Adrenal gland (tissue), 12 donors: ENCODE results near the gene ERC2. TPM values are rescaled to one million over a fixed set of nuclear protein-coding genes. Genes with fewer than 3 reads are reported as not detected.

Experiments used
- DNase-seq, 7 donors: peaks; one replicate each; pipeline ENCODE4 v3.0.0-alpha.2; 2019 to 2020
- H3K27ac ChIP-seq, 5 donors: fragments of 200-600 bp; sonication (generic) in 4 of 5; 1 replicate in 3 of 5; 2 replicates in 2 of 5; pipeline versions ENCODE4 v1.5.1 to v1.8.0; 2016 to 2020; ENCODE audit warnings: mild to moderate bottlenecking in 1 of 5
- H3K27me3 ChIP-seq: fragments of 200-600 bp; 2 replicates; pipeline ENCODE4 v1.8.0; 2021
- H3K36me3 ChIP-seq, 2 donors: fragments of 200-600 bp; replicated peaks in 1 of 2; 1 replicate in 1 of 2; 2 replicates in 1 of 2; pipeline versions ENCODE4 v1.5.1 to v1.8.0; 2018 to 2022
- H3K4me1 ChIP-seq, 2 donors: fragments of 200-600 bp; replicated peaks in 1 of 2; 1 replicate in 1 of 2; 2 replicates in 1 of 2; pipeline versions ENCODE4 v1.5.1 to v1.8.0; 2018 to 2021
- H3K4me3 ChIP-seq, 4 donors: fragments of 200-600 bp; sonication (generic) in 3 of 4; one replicate each; pipeline ENCODE4 v1.5.1; 2016 to 2018
- H3K9me3 ChIP-seq, 3 donors: fragments of 200-600 bp; sonication (generic) in 1 of 3; replicated peaks in 1 of 3; 1 replicate in 2 of 3; 2 replicates in 1 of 3; pipeline versions ENCODE4 v1.5.1 to v1.8.0; 2016 to 2021
- POLR2A ChIP-seq, 2 donors: fragments of 450-650 bp; IDR thresholded peaks; one replicate each; pipeline ENCODE4 v1.6.1; 2017; ENCODE audit warnings: antibody characterized with exemption in 2 of 2, mild to moderate bottlenecking in 2 of 2, moderate library complexity in 1 of 2
- WGBS, 4 donors: extraction: QIAGEN DNeasy Blood & Tissue Kit in 2 of 4; methylation state at CpG; one replicate each; pipeline versions ENCODE4 v1.1.5 to v1.1.7; 2013 to 2017; 5-methylcytosine and 5-hydroxymethylcytosine counted together
- intact Hi-C, 2 donors: fragments of 100-400 bp; cut with DNase I; formaldehyde crosslinking; loops; one replicate each; pipeline versions ENCODE4 v1.14.1 to v1.15.0; 2022 to 2023
- polyA plus RNA-seq, 3 donors: library from polyadenylated mRNA; stranded (reverse); fragments of 200-250 nt in 2 of 3; fragments of 350-450 nt in 1 of 3; fragmentation: Illumina TruSeq in 1 of 3; extraction: RNeasy Lipid Tissue Mini Kit (QIAGEN cat#74804) in 1 of 3; gene quantifications; one replicate each; pipeline ENCODE4 v1.2.3, GENCODE V29; 2013 to 2014
- total RNA-seq, 9 donors: library from RNA; depleted of rRNA in 4 of 9; stranded (reverse); fragments of >200 nt in 4 of 9; fragments of 120-200 nt in 1 of 9; fragmentation: NEBNext Ultra II Directional in 1 of 9; extraction: Animal tissue kit (Norgen Biotek cat#: 25700) in 1 of 9; gene quantifications; one replicate each; pipeline versions ENCODE4 v1.1.0 to v1.2.4, GENCODE V29; 2013 to 2023
- TF ChIP-seq, protein P1 (sequence below), 6 experiments: fragments of 450-650 bp in 4 of 6; fragments of 200-600 bp in 2 of 6; sonication (generic) in 1 of 6; IDR thresholded peaks; 1 replicate in 5 of 6; 2 replicates in 1 of 6; pipeline versions ENCODE4 v1.5.1 to v1.8.0; 2016 to 2021; ENCODE audit warnings: antibody characterized with exemption in 6 of 6, mild to moderate bottlenecking in 2 of 6, moderate library complexity in 1 of 6
- donor health status: healthy with polysubstance abuse.
- donor health status: Bipolar disorder and iron deficiency.
- donor health status: DM: yes; HTN: yes; CAD: no.
- donor health status: DM: no; HTN: no; CAD: no.
- donor health status: DM: no; HTN: no; CAD: no.
- donor health status: DM: yes; HTN: yes; CAD: no.

ERC2 gene
- total and polyA plus RNA-seq, 12 donors = 0.47 to 5.8 (median 1.5) TPM

GRCh38 chr3:56157693-56158362 lies 310.4 kb downstream of the ERC2 start:
- no peak for TF ChIP-seq POLR2A (IDR thresholded peaks at IDR 0.05)
- TF ChIP-seq, protein P1, sequence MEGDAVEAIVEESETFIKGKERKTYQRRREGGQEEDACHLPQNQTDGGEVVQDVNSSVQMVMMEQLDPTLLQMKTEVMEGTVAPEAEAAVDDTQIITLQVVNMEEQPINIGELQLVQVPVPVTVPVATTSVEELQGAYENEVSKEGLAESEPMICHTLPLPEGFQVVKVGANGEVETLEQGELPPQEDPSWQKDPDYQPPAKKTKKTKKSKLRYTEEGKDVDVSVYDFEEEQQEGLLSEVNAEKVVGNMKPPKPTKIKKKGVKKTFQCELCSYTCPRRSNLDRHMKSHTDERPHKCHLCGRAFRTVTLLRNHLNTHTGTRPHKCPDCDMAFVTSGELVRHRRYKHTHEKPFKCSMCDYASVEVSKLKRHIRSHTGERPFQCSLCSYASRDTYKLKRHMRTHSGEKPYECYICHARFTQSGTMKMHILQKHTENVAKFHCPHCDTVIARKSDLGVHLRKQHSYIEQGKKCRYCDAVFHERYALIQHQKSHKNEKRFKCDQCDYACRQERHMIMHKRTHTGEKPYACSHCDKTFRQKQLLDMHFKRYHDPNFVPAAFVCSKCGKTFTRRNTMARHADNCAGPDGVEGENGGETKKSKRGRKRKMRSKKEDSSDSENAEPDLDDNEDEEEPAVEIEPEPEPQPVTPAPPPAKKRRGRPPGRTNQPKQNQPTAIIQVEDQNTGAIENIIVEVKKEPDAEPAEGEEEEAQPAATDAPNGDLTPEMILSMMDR (IDR thresholded peaks at IDR 0.05) = no peak
- Histone ChIP-seq H3K4me3 (no peak overlapping the region), H3K4me1 (no peaks in the 10 kb centered on the region), H3K27me3 (no peaks in the 10 kb centered on the region), H3K27ac (no peak overlapping the region), H3K36me3 (no peaks in the 10 kb centered on the region), H3K9me3 (no peaks in the 10 kb centered on the region)
- WGBS, 4 donors = 65 to 74% (median 71%) methylated on average over 3 of the region's 3 CpGs
- intact Hi-C loops = no loop called here
- peak; percentile 12 to 50 (median 21) for DNase-seq

DNA sequence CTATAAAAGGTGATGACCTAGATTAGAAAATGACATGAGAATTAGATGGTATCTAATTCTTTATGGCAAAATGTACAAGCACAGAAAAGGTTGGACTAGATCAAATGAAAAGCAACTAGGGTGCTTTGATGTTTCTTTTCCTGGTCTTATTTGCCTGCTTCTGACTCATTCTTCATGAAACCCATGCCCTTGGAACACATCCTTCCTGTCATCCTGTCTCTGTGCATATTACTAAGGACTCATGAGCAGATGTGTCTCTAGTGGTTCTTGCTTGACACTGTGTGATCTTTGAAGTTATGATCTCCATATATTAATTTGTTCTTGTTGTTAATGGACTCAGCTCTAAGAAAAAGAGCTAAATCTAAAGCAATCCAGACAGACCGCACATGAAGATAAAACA lies 314.0 kb downstream of the ERC2 start:
- Histone ChIP-seq H3K4me3 (no peak overlapping the region), H3K4me1 (no peaks in the 10 kb centered on the region)

DNA sequence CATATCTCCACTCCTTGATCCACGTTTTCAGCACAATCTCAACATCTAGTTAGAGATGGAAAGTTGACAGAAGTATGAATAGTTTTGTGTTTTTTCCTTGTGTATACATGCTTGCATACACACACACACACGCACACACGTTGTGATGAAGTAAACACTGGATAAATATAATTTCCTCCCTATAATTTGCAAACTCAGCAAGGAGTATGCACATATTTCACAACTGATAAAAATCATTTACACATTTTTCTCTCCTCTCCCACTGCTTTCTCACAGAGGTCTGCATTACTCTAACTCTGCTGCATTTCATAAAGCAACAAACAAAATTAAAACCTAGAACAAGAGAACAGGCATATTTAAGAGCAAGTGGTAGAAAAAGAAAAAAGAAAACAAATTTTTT lies 320.9 kb downstream of the ERC2 start:
- 64 to 74% (median 72%) methylated on average over 3 of the region's 3 CpGs for WGBS, 4 donors
- H3K9me3 ChIP-seq = no peaks in the 10 kb centered on the region
- H3K4me3 ChIP-seq = no peak overlapping the region
- no peak for TF ChIP-seq POLR2A (IDR thresholded peaks at IDR 0.05)
- TF ChIP-seq, protein P1 (IDR thresholded peaks at IDR 0.05) = no peak
- H3K27me3 ChIP-seq = no peaks in the 10 kb centered on the region
- no peaks in the 10 kb centered on the region for H3K36me3 ChIP-seq
- no peaks in the 10 kb centered on the region for H3K4me1 ChIP-seq
- DNase-seq = no peak
- no peak overlapping the region for H3K27ac ChIP-seq
- intact Hi-C loops = no loop called here

More for the DNA sequence above, 314.0 kb downstream of the ERC2 start:
- intact Hi-C loops = no loop called here
- no peaks in the 10 kb centered on the region for H3K27me3 ChIP-seq
- no peaks in the 10 kb centered on the region for H3K9me3 ChIP-seq
- H3K36me3 ChIP-seq = no peaks in the 10 kb centered on the region
- DNase-seq = peak in 2 of 7 donors; percentile 18
- 60 to 88% (median 74%) methylated on average over 1 of the region's 1 CpG for WGBS, 4 donors
- H3K27ac ChIP-seq = no peak overlapping the region
- TF ChIP-seq, protein P1 (IDR thresholded peaks at IDR 0.05) = peak in 1 of 6 experiments; percentile 2
- TF ChIP-seq POLR2A (IDR thresholded peaks at IDR 0.05) = no peak

DNA sequence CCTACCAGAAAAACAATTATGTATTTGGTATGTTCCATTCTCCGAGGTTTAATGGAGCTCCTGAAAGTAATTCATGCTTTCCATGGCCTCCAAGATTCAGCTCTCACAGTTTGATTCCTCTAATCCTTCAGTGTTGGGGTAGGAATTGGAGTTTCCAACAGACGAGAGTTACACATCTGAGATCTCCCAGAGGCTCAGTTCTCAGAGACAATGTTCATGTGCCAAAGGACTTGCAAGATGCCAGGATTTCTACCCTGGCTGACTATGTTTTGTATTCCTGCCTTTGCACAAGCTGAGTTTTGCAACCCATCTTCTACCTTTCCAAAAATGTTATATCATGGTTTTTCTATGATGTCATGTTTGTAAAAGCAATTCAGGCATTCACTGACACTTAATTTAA lies 322.9 kb downstream of the ERC2 start:
- H3K36me3 ChIP-seq = no peaks in the 10 kb centered on the region
- intact Hi-C loops = no loop called here

More for the DNA sequence above, 322.9 kb downstream of the ERC2 start:
- no peak for DNase-seq
- no peaks in the 10 kb centered on the region for H3K27me3 ChIP-seq
- no peaks in the 10 kb centered on the region for H3K9me3 ChIP-seq
- TF ChIP-seq, protein P1 (IDR thresholded peaks at IDR 0.05) = no peak
- TF ChIP-seq POLR2A (IDR thresholded peaks at IDR 0.05) = no peak
- 69 to 84% (median 74%) methylated on average over 2 of the region's 2 CpGs for WGBS, 4 donors
- H3K27ac ChIP-seq = no peak overlapping the region
- no peaks in the 10 kb centered on the region for H3K4me1 ChIP-seq
- H3K4me3 ChIP-seq = no peak overlapping the region
